Posterior cingulate gyrus (tissue), 11 donors: ENCODE data around the gene PMEPA1.

ENCODE experiments used
- DNase-seq, 10 donors: peaks; one replicate each; pipeline versions ENCODE4 v3.0.0 to v3.0.0-alpha.2; 2020 to 2021; ENCODE audit warnings: mixed read lengths in 3 of 10
- intact Hi-C: fragments of 100-400 bp; cut with DNase I; formaldehyde crosslinking; loops from one replicate; pipeline ENCODE4 v1.15.1; 2023

Gene PMEPA1

GRCh38 chr20:57664924-57665588 is 44.8 kb downstream of the PMEPA1 start:
- peak in 5 of 10 donors; percentile 1 to 56 (median 15) for DNase-seq

GRCh38 chr20:57664476-57664875 is 45.3 kb downstream of the PMEPA1 start:
- peak in 6 of 10 donors; percentile 2 to 81 (median 24) for DNase-seq
- intact Hi-C loops = no loop called here

More at GRCh38 chr20:57664924-57665588, 44.8 kb downstream of the PMEPA1 start:
- intact Hi-C loops = no loop called here

- intact Hi-C loops = no loop called here
- DNase-seq = peak in 6 of 10 donors; percentile 5 to 81 (median 40)
These were observed 45.9 kb downstream of the PMEPA1 start for GRCh38 chr20:57663681-57664451.

GRCh38 chr20:57663241-57663640 is 46.6 kb downstream of the PMEPA1 start:
- peak in 2 of 10 donors; percentile 10 to 18 for DNase-seq
- intact Hi-C loops = no loop called here

GRCh38 chr20:57662456-57663240 is 47.2 kb downstream of the PMEPA1 start:
- intact Hi-C loops = no loop called here
- DNase-seq = peak in 8 of 10 donors; percentile 5 to 74 (median 15)

GRCh38 chr20:57661746-57662455 is 47.9 kb downstream of the PMEPA1 start:
- peak in 6 of 10 donors; percentile 3 to 45 (median 6) for DNase-seq
- intact Hi-C loops = no loop called here

GRCh38 chr20:57660922-57661745 is 48.7 kb downstream of the PMEPA1 start:
- intact Hi-C loops = no loop called here
- peak in 9 of 10 donors; percentile 15 to 88 (median 29) for DNase-seq

- peak in 1 of 10 donors; percentile 12 for DNase-seq
These were observed 49.5 kb downstream of the PMEPA1 start for GRCh38 chr20:57660181-57660921.

GRCh38 chr20:57659517-57660180 is 50.2 kb downstream of the PMEPA1 start:
- intact Hi-C loops = no loop called here
- peak in 9 of 10 donors; percentile 0 to 69 (median 11) for DNase-seq

More at GRCh38 chr20:57660181-57660921, 49.5 kb downstream of the PMEPA1 start:
- intact Hi-C loops = no loop called here

- intact Hi-C loops = no loop called here
- DNase-seq = peak in 8 of 10 donors; percentile 1 to 75 (median 14)
These were observed 50.8 kb downstream of the PMEPA1 start for GRCh38 chr20:57658833-57659516.

- intact Hi-C loops = no loop called here
- peak in 4 of 10 donors; percentile 1 to 66 (median 4) for DNase-seq
These were observed 51.4 kb downstream of the PMEPA1 start for GRCh38 chr20:57658447-57658832.

GRCh38 chr20:57657535-57658446 is 52.0 kb downstream of the PMEPA1 start:
- peak in 9 of 10 donors; percentile 1 to 79 (median 23) for DNase-seq
- intact Hi-C loops = no loop called here

GRCh38 chr20:57656821-57657534 is 52.8 kb downstream of the PMEPA1 start:
- peak in 7 of 10 donors; percentile 1 to 53 (median 22) for DNase-seq
- intact Hi-C loops = no loop called here

GRCh38 chr20:57656252-57656820 is 53.5 kb downstream of the PMEPA1 start:
- intact Hi-C loops = no loop called here
- peak in 5 of 10 donors; percentile 1 to 81 (median 22) for DNase-seq

GRCh38 chr20:57655809-57656155 is 54.0 kb downstream of the PMEPA1 start:
- intact Hi-C loops = loop anchor here (2.0 kb wide), 2 partner anchors 431 to 523 kb away; no protein-coding TSS in a partner anchor
- DNase-seq = peak in 2 of 10 donors; percentile 0 to 65
